NCI-H1930 (cell line): ENCODE measurements around the gene PAEP.
"Not testable (repeated sequence)": the region's sequence is repeated elsewhere in the genome, so short reads cannot be mapped to it uniquely, and the experiment has no call there.

Experiments used
- DNase-seq, 2 experiments: peaks; one replicate each; lab custom pipeline; 2025; lab: John Stamatoyannopoulos, UW

Gene PAEP

GRCh38 chr9:135526089-135526729 is 35.3 kb upstream of the PAEP start:
- DNase-seq: no peak

DNA sequence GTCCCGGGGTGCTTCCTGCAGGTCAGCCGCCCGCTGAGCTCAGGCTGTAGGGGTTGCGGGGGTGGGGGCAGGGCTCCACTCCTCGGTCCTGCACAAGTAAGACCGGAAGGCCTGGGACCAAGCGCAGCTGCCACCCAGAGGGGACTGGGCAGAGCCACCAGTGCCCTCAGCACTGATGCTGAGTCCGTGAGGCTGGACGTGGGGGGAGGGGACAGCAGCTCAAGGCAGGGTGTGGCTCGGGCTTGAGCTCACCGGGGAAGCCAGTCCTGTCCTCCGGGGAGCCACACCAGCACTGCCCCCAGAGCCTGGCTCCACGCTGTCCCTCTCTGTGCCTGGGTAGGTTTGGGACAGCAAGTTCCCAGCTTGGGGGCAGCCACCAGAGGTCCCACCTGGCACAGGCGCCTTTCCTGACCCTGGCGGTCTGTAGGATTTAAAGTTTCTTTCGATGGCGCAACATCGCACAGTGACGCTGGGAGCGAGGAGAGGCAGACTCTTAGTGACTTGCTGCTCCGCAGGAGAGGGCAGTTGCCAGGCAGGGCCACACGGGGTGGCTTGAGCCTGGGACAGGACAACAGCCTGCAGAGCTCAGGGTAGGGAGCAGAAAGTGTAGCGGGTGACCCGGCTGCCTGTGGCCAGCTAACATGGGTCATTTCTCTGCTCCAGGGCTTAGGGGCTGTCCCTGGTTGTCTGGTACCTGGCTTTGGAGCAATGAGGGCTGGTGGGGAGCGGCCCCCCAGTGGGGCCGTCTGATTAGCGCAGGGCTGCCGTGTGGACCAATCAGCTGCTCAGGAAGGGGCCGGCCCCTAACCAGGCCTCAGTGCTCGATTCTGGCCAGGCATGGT is 34.6 kb upstream of the PAEP start:
- DNase-seq: no peak

- not testable (repeated sequence) for DNase-seq
These were observed 32.6 kb upstream of the PAEP start for GRCh38 chr9:135528842-135529435.

- DNase-seq: no peak
These were observed 31.4 kb upstream of the PAEP start for GRCh38 chr9:135530146-135530545.

- no peak for DNase-seq
These were observed 30.5 kb upstream of the PAEP start for GRCh38 chr9:135531096-135531495.

DNA sequence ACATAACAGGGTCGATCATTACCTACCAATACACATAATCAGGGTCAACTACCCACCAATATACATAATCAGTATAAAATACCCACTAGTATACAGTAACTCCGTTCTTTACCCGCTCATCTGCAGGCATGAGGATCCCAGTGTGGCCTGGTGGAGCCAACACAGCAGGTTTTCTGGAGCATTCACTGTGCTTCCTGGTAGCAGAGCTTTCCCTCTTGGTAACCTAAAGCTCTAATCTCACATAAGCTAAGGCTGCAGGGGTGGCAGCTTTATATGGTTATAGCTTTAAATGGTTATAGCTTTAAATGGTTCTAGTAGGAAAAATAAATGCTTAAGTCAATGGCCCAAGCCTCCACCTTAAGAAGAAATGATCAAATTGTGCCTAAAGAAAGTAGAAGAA is 28.4 kb upstream of the PAEP start:
- no peak for DNase-seq

DNA sequence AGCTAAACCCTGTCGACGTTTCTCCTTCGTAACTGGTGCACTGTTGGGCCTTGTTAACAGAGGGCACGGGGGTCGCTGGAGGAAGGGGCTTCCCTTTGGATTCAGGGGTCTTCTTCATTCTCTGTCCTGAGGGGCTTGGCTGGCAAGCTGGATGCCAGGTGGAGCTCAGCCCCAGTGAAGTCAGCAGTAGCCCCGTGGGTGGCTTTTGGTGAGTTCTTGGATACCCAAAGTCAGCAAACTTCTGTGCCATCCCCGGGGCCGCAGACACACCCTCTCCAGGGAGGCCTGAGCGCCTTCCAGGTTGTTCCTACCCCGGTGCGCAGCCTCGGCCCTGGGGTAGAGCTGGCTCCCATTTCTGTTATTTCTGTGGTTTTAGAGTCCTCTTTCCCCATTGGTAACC is 27.9 kb upstream of the PAEP start:
- DNase-seq: no peak

DNA sequence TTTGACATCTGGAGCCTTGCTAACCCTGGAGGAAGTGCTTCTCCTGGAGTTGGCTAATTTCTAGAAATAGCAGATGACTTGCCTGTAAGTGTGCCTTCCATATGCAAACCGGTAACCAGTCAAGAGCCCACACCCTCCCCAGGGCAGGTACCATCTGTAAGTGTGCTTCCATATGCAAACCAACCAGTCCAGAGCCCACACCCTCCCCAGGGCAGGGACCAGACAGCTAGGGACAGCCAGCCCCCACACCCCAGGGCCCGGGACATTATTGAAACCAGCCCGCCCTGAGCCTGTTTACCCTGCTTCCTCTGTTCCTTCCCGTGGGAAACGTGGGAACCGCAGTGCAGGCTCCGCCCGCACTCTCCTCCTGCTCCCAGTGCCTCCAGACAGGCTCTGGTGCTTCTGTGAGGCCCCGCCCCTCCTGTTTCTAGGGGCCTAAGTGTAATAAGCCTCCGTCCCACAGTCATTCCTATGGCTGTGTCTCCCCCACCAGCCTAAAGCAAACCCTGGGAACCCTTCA is 27.3 kb upstream of the PAEP start:
- not testable (repeated sequence) for DNase-seq

GRCh38 chr9:135534826-135535225 is 26.7 kb upstream of the PAEP start:
- not testable (repeated sequence) for DNase-seq

GRCh38 chr9:135535631-135536030 is 25.9 kb upstream of the PAEP start:
- not testable (repeated sequence) for DNase-seq

- no peak for DNase-seq
These were observed 25.3 kb upstream of the PAEP start for GRCh38 chr9:135536216-135536615.

GRCh38 chr9:135543262-135543894 is 18.2 kb upstream of the PAEP start:
- not testable (repeated sequence) for DNase-seq

GRCh38 chr9:135544981-135545635 is 16.4 kb upstream of the PAEP start:
- no peak for DNase-seq

- DNase-seq: not testable (repeated sequence)
These were observed 15.8 kb upstream of the PAEP start, which contains the start of gene OBP2A for GRCh38 chr9:135545646-135546176. TSS of gene OBP2A (plus strand) at chr9:135546126. CDS start at chr9:135546181, 55 bp downstream.

DNA sequence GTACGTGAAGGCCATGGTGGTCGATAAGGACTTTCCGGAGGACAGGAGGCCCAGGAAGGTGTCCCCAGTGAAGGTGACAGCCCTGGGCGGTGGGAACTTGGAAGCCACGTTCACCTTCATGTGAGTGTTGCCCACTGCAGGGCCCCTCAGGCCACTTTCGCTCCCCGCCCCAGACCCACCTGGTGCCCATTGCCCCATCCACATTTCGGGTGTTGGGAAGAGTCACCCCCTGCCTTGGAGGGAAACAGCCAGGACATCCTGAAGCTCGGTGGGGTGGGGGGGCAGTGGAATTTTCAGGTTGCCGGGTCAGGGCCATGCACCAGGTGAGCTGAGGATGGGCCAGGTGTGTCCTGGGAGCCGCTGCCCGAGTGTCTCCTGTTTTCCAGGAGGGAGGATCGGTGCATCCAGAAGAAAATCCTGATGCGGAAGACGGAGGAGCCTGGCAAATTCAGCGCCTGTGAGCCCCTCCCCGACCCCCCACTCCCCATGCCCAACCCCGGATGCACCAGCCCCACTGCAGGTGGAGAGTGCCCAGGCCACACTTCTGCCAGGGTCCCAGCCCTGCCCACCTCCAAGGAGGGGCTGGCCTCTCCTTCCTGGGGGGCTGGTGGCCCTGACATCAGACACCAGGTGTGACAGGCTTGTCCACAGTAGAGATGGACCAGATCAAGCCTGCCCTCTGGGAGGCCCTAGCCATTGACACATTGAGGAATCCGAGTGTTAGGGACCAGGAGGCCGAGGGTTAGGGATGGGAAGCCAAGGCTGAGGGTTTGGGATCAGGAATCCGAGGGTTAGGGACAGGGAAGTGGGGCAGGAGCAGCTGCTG is 14.6 kb upstream of the PAEP start:
- DNase-seq: not testable (repeated sequence)

DNA sequence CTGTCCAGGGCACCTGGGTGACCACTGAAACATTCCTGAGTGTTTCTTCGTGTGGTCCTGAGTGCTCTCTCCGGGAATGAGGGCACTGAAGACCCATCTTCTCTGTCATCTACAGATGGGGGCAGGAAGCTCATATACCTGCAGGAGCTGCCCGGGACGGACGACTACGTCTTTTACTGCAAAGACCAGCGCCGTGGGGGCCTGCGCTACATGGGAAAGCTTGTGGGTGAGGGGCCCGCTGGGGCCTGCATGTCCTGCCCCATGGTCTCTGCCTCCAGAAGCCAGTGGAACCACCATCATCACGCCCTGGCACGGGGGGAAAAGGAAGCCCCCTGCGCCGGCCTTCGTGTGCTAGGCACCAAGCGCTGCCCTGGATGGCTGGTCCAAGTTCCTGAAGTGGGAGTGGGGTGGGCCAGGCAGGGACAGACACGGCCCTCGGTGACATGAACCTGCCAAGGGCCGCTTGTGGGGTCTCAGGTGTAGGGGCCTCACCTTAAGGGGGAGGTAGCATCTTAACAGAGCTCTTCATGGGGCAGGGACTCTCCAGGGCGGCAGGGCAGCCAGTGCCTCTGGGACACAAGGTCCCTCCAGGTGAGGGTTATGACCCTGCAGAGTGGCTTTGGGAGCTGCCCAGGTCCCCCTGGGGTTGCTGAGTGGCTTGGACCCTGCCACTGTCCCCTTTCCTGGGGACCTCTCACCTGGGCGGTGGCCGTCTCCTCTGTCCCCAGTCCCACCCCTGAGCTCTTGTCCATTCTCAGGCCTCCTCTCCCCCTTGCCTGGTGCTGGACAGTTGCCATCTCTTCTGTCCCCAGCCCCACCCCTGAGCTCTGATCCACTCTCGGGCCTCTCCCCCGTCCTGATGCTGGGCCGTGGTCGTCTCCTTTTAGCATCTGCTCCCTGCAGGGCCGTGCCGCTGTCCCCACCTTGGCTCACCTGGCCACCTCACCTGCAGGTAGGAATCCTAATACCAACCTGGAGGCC is 13.5 kb upstream of the PAEP start:
- DNase-seq: no peak

GRCh38 chr9:135549478-135550343 is 11.8 kb upstream of the PAEP start:
- not testable (repeated sequence) for DNase-seq

GRCh38 chr9:135550344-135550918 is 11.1 kb upstream of the PAEP start:
- DNase-seq: no peak
